Fibroblast of the conjunctiva (primary cell): Measurements from ENCODE around the gene RNF14.

Source experiments
- DNase-seq: peaks from one replicate; pipeline ENCODE4 v3.0.0-alpha.2; 2010; ENCODE audit warnings: low read depth

The RNF14 gene

DNA sequence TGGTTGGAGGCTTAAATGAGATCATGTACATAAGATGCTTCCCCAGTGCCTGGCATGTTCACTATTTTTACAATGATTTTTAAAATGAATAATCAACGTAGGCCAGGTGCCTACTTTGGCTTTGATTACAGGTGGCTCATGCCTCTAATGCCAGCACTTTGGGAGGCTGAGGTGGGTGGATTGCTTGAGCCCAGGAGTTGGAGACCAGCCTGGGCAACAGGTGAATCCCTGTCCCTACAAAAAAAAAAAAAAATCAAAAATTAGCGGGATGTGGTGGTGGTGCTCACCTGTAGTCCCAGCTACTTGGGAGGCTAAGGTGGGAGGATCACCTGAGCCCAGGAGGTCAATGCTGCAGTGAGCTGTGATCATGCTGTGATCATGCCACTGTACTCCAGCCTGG lies 20.1 kb upstream of the RNF14 start:
- DNase-seq: no peak

DNA sequence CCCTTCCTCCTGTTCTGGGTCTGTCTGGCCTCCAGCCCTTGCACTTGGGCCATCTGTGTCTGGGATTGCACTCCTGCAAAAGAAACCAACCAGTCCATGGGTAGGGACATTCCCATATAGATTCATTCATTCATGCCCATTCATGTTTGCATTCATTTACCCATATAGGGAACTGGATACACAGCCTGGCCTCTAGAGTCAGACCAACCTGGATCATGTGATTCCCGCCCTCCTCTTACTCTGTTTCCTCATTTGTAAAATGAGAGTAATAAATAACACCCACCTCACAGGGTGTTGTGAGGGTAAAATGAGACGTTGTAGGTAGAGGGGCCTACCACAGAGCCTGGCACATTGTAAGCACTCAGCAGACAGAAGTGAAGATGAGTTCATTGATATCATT lies 19.4 kb upstream of the RNF14 start:
- no peak for DNase-seq

DNA sequence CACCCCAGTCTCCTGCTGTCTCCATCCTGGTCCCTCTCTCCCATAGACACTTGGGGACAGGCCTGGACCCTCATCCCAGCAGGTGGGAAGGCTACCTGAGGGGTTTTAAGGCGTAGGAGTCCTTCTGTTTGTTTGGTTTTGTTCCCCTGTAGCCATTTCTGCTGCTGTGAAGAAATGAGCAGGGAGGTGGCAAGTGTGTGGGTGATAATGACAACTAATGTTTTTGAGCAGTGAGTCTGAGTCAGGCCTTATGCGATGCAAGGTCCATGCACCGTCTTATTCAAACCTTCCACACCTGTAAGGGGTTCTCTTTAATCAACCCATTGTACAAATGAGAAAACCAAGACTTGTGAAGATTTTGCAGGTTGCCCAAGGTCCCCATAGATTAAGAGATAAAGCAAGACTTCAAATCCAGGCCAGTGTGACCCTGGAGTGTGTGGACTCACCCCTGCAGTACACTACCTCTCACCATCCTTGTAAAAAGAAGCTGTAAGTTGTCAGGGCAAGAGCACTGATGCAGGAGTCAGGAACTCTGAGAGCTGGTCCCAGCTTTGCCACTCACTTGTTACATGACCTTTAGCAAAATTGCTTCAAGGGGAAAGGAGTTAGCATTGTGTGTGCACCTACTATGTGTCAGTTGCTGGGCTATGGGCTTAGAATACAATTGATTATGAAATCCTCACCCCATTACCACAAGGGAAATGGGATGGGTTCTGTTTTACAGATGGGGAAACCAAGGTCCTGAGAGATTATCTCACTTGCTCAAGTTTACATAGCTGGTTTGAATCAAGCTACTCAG lies 18.5 kb upstream of the RNF14 start:
- no peak for DNase-seq

DNA sequence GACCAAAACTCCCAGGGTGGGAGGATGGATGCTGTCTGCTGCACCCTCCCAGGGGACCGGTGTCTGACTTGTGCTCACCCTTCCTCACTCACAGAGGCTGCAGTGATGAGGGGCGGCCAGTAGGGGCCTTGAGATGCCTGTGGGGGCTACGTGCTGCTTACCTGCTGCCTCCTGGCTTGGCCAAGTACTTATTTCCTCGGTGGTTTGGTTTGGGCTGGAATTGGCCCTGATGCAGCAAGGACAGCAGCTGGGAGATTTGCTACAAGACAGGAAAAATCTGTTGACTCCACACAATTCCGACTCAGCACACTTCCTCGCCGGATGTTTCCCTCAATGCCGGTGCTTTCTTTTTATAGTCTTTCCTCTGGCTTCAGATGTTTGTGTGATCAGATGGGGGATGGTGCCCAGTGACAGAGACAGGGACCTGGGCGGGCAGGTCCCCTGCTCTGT lies 17.5 kb upstream of the RNF14 start:
- DNase-seq: no peak

DNA sequence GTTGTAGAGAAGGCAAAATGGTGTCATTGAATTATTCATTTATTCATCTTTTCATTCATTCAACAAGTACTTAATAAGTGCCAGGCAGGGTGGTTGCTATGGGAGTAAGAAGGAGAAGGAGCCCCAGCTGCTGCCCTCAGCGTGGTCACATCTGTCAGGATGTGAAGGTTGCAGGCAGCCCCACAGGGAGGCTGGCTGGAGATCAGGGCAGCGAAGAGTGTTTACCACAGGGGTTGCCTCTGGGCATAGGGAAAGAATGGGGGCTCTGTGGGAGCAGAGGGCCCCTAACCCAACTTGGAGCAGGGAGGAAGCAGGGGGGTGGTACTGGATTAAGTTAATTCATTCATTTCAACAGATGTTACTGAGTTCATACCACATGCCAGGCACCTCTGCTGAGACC lies 16.9 kb upstream of the RNF14 start:
- DNase-seq: no peak

DNA sequence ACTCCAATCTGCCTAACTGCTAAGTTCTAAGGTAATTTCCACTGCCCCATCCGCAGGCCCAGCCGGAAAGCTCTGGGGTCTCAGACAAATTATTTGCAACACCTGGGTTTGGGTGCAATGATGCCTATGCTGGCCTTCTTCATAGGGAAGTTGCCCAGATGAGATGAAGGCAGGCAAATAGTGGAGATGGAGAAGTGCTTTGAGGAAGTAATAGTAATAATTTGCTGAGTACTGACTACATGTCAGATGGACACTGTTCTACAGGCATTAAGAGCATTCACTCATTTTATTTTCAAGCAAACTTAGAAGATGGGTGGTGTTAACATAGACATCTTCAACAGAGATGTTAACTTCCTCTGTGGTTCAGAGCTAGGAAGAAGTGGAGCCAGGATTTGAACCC lies 14.7 kb upstream of the RNF14 start:
- DNase-seq: no peak

DNA sequence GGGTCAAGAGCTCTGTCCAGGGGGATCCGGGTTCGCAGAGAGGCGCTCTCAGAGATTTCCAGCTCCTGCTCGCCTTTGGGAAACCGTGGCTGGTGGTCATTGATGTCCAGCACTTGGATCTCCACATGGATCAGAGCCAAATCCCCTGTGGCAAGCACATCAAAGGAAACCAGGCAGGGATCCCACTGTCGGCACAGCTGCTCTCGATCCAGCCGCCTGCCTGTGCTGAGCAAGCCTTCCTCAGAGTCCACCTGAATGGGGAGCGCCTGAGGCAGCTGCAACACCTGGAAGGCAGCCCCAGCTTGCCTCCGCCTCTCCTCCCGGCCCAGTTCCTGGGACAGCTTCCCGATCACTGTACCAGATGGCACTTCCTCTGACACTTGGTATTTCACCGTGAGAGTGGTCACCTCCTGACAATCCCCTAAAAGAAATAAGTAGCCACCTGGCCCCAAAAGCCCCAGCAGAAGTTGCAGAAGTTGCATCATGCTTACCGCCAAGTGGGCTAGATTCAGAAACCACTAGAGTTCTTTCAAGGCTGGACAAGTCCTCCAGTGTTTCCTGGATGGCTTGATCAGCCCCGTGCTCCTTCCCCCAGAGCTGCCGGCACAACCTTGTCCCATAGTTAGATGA lies 11.4 kb upstream of the RNF14 start:
- no peak for DNase-seq

DNA sequence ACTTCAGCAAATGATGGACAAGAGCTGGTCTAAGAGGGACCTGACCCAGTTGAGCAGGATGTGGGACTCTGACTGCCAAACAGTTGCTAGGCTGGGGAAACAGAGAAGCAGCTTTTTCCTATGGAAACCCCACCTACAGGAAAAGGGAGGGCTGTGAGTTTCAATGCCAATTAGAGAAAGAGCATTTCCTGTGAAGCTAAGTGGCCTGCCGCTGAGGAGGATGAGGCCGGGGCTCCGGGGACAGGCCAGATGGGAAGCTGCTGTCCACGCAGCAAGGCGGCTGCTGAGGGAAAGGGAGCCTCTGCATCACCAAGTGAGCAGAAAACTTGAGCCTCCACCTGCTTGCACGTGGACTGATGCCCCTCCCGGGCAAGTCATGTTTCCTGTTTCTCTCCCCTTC lies 10.8 kb upstream of the RNF14 start, which contains the start of gene PCDH12:
PCDH12 (minus strand) TSS at position 90 of the 400 bp plus-strand sequence. CDS start 351 bp downstream, outside the sequence.
- no peak for DNase-seq

DNA sequence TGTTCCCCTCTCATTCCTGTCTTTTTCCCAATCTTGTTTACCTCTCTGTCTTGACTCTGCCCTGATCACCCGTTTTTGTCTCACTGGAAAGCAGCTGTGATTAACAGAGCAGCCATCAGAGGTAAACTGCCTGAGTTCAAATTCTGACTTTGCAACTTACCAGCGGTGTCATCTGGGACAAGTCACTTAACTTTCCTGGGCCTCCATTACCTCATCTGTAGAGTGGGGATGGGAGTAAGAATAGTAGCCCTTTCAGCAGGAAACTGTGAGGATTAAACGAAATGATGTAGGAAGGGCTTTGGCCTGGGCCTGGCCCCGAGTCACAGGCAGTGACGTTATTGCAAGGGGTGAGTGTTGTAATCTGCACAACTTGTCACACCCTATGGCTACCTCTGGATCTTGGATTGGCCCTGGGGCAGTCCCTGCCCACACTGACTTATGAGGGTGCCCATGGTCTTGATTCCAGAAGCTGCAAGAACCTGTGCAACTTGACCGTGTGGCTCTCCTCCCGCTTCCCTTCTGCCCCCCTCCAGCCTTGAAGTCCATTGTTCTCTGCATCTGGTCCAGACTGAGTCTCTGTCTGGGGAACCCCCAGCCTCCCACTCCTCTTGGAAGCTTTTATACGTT lies 10.2 kb upstream of the RNF14 start:
- DNase-seq: no peak

DNA sequence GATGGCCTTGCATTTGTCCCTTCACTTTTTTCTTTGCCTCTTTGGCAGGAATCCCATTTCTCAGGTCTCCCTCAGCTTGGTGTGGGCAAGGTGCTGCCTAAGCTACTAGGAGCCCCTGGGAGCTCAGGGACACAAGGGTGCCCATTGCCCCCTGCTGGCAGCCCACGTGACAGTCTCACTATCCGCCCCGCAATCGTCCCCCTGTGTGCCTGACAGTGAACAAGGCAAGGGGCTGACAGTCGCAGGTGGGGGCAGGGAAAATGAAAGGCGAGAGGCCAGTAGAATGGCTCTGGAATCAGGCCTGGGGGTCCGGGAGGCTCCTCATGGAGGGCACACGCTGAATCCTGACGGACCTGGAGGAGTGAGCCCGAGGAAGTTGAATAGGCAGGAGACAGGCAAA lies 8.9 kb upstream of the RNF14 start:
- no peak for DNase-seq

DNA sequence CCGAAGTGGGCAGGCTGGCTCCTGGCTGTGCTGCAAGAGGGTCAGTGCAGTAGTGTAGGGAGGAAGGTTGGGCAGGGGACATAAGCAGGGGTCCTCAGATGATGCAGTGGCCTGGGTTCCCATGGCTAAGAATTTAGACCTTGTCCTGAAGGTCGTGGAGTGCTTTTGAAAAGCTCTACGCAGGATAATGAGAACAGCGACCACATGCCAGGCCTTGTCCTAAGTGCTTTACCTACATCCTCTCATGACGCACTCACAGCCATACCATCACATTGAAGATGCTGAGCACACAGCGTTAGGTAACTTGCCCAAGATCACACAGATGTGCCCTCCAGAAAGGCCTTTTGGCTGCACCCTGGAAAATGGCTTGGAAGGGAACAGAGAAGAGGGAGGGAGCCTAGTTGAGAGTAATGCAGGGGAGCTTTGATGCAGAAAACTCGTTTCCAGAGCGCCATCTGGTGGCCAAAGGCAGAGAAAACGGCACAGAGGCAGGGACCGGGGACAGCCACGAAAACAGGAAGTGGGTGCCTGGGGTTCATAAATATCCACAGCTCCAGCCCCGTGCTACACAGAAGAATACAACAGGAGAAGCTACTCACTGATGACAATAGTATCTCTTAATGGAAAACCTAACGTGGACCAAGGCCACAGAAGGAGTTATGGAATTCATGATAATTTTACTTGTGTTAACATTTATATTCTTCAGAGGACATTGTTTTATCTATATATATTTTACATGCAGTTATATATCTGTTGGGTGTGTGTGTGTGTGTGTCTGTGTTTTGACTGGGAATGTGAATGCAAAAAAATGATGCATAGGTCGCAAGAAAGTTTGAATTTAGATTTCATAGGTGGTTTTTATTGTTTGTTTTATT lies 8.2 kb upstream of the RNF14 start:
- DNase-seq: peak; percentile 58

DNA sequence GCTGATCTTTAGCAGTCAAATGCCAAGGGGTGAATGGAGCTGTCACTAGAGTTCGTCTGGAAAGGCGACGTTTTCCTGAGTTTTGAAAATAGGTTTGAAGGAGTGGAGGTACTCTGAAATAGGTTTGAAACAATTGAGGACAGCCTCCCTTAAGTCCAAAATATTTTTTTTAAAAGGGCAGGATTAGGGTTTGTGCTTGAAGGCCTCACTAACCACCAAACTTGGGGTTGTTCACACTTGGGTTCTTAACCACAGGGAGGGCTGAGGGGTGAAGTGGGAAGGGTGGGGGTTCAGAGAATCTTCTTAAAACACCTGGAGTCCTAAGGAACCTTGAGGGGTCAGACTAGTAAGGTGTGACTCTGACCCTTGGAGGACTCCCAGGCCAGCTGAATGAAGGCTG lies 7.4 kb upstream of the RNF14 start:
- DNase-seq: no peak

DNA sequence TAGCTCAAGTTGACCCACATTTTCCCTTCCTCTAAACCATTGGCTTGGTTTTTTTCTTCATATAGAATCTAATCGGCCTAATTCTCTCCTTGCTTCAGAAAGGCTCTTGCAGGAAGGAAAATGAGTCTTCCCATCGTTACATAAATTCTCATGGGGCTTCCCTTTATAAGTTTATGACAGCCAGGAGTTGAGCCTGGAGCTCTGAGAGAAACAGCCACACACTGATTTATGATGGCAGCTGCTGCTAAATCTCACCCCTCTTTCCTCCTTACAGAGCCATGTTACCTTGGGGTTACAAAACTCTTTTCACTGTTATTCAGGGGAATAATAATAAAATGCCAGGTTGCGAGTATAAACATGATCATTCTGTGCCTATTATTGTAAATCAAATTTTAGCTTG lies 5.2 kb upstream of the RNF14 start:
- DNase-seq: no peak

DNA sequence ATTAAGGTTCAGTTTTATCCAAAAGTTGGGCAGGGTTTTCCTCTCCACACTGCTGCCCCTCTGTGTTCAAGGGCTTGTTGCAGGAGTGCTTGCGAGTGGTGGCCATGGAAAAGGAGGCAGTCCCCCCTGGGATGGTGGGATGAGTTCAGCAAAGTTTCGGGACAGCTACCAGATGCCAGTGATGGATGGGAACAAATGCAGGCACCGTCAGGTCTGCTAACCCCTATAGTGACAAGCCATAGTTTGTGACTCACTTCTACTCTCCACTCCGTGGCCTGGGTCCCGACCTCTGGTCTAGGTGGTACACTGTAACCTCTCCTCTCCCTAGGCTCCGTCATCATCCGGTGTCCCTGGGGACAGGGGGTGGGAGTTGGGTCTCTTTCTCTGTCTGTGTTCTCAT lies 3.8 kb upstream of the RNF14 start:
- DNase-seq: no peak

DNA sequence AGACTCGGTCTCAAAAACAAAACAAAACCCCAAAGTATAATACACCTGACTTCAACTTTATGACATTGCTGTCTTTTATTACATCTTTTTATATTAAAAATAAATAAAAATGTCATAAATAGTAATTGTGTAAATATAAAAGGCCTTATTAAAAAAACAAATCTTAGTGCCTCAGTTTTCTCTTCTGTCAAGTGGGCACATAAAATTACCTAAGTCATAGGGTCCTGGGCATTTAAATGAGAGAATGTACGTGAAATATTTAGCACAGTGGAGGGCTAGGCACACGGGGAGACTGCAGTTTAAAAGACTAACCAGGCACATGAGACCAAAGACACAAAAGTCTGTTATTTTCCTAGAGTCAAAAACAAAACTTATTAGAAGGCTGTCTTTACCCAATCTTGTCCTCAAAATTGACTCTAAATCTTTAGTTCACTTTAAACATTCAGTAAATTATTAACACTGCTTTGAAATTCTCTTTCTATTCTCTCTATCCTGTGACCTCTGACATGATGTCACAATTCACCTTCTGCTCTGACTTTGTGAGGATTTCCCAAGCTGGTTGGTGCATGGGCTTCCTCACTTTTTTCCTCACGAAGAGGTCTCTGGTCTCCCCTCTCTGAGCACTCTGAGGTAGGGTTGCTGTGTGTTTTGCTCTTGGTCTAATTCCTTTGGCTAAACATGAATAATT lies 2.5 kb upstream of the RNF14 start:
- DNase-seq: no peak

DNA sequence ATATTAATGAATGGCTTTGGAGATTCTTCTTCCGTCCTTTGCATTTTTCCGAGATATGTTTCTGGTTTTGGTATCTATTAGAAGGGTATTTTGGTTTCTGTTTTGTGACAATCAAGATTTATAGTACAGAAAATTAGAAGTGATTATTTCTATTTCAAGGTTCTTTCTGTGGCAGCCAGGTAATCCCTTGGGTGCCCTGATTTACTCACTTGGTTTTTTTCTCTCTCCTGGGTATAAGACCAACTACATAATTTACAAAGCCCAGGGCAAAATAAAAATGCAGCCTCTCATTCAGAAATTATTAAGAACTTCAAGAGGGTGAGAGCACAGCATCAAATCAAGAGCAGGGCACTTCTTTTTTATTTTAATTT lies 2.0 kb upstream of the RNF14 start:
- DNase-seq: no peak

DNA sequence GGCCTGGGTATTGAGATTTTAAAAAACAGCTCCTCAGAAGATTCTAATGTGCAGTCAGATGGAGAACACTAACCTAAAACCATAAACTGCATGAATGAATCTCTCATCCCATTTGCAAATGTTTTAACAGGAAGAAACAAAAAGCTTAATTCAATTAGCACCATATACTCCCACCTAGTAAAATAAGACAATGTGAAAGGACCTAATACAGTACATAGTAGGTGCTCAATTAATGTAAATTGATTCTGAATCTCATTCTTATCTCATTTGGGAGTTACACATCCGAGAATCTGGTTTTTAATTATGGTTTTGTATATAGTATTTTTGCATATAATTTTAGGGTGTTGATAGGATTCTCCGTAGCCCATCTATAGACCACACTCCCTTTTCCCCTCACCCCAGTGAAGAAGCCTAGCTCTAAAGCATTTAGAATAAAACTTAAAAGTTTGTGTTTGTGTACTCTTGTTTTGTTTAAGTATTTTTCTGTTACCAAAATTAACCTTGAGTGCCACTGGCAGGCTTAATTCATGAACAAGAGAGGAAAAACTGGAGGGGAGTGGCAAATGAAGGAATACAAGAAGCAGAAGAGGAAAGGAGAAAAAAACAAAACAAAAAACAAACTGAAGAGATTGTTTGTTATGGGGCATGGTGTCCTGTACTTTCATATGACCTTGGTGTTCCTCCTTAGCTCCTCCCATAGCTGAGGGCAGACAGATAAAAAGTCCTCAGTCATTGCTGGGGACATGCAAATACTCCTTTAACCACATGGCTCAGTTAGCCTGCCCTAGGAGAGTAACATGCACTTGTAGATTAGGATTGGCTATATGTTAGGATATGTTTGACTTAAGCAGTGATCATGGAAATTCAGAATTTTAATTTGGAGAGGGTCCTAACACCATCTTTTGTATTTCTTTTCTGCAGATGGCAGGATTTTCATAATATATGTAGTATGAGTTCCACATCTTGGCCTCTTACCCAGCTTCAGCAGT lies 1.2 kb downstream of the RNF14 start:
- no peak for DNase-seq

DNA sequence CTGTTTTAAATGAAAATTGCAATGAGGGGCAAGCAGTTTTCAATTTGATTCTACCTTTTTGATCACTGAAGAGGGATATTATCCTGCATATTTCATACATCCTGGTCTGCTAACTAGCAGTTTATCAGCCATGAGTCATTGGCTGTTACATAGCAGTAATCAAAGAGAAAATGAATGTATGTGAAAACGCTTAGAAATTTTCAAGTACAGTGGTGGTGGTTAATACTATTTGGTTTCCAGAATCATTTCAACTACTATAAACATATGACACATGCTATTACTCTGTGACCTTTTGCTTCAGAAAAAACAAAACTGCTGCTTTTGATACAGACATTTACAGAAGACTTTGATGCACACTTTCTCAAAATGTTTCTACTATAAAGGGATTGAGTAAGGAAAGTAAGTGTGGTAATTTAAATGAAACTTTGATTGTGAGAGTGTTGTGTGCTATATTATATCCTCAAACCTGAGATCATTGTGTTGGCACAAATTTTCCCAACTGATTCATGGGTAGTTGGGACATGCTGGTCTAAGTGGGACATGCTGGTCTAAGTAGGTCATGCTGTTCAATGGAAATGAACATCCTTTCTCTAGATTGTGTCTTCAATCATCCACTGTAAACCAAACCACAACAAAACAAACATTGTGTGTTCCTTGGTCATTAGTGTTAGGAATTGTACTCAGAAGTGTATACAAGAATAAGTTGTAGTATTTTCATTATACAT lies 5.1 kb downstream of the RNF14 start:
- no peak for DNase-seq

DNA sequence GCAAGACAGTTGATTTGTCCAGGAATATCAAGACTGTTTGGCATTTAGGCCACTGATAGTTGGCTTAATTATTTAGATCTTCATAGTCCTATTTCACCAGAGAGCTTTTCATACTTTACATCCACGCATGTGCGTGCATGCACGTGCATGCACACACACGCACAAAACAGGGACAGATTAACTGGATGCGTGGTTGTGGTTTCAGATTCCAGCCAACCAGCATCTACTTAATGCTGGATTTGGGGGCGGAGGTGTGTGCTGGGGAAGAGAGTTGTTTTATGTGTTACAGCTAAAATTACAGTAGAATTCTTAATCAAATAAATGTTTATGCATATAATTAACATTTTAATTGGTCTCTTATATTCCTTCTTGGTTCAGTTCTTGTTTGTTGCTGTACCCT lies 7.3 kb downstream of the RNF14 start:
- DNase-seq: no peak

DNA sequence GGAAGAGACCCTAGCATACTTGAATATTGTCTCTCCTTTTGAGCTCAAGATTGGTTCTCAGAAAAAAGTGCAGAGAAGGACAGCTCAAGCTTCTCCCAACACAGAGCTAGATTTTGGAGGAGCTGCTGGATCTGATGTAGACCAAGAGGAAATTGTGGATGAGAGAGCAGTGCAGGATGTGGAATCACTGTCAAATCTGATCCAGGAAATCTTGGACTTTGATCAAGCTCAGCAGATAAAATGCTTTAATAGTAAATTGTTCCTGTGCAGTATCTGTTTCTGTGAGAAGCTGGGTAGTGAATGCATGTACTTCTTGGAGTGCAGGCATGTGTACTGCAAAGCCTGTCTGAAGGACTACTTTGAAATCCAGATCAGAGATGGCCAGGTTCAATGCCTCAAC lies 9.5 kb downstream of the RNF14 start:
- DNase-seq: no peak
